ENCODE data around the gene BSDC1. TPM values are rescaled to one million over a fixed set of nuclear protein-coding genes. Genes with fewer than 3 reads are reported as not detected.
"Not testable (repeated sequence)": the region's sequence is repeated elsewhere in the genome, so short reads cannot be mapped to it uniquely, and the experiment has no call there.

The BSDC1 gene, protein sequence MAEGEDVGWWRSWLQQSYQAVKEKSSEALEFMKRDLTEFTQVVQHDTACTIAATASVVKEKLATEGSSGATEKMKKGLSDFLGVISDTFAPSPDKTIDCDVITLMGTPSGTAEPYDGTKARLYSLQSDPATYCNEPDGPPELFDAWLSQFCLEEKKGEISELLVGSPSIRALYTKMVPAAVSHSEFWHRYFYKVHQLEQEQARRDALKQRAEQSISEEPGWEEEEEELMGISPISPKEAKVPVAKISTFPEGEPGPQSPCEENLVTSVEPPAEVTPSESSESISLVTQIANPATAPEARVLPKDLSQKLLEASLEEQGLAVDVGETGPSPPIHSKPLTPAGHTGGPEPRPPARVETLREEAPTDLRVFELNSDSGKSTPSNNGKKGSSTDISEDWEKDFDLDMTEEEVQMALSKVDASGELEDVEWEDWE
- total RNA-seq (2021) (74.0 and 76.2 TPM in 2 replicates), Bru-seq, nascent RNA (percentile 83 among the genes with signal in this experiment), BruChase-seq, experiment 1, labeled RNA remaining after a 2-hour chase (percentile 85 among the genes with signal in this experiment), BruChase-seq, experiment 2, labeled RNA remaining after a 6-hour chase (percentile 84 among the genes with signal in this experiment)
- long read RNA-seq, full-length matches to known transcripts: 88 of 133 reads
- long read RNA-seq, partial matches to known transcripts: 28 of 133 reads
- long read RNA-seq, other reads (novel, unspliced or antisense): 17 of 133 reads

DNA sequence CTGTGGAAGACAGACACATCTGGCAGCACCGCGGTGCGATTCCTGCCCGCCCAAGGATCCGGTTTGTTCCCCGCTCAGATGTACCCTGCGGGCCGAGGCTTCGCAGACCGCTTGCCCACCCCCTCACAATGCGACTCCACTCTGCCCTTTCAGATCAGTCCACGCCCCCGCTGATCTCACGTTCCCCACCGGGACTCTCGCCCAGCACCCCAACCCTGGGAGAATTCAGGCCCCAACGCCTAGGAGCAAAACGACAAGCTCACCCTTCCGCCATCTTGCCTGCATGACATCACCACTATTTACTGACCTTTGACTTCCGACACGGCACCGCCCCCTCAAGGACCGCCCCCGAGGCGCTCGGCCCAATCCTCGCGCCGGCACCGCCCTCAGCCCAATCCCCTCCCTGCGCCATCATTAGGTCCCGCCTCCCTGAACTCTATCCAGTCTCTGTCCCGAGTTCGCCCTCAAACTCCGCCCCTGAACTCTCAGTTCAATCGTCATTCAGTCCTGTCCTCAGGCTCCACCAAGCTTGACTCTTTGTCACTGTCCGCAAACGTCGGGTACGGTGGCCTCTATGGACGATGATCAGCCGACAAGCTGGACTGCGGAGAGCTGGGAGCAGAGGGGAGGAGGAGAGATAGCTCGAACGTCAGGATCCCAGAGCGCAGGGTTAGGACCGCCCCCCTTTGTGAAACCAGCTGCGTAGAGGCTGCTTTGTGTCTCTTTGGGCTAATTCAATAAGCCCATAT, at the start of gene BSDC1:
BSDC1 (minus strand) TSS at position 301 of the 749 bp plus-strand sequence; CDS start at position 274, 27 bp downstream.
- H2AFZ ChIP-seq: peak within 1 kb of the TSS; percentile 98
- POLR2A ChIA-PET (ENCODE audit: unreplicated experiment): interaction anchor here (0.6 to 1.0 kb wide), 4 partner anchors 44 to 749 kb away, joined by 3 to 10 read pairs (median 8); partner anchors contain the start of genes IQCC, MARCKSL1 and PEF1
- H3K4me3 ChIP-seq: peak within 1 kb of the TSS; percentile 71
- BruUV-seq (replicated peaks): no TSS peak
- intact Hi-C loops (cut with micrococcal nuclease; ENCODE audit: unreplicated experiment): loop anchor here (1.0 to 10.0 kb wide), 3 partner anchors 62 to 423 kb away; partner anchors contain the start of genes EIF3I, S100PBP, TMEM234 and YARS1
- no peaks in the 10 kb centered on the region for H3K9me3 ChIP-seq (ENCODE audit: insufficient read depth, low read depth)
- H3K9me2 ChIP-seq (ENCODE audit: insufficient read depth): no peaks in the 10 kb centered on the region
- peaks cover 22% of the 10 kb centered on the region for H3K4me1 ChIP-seq (replicated peaks; ENCODE audit: insufficient read depth)
- H3F3A ChIP-seq (ENCODE audit: insufficient read depth, low read depth): peaks cover 7% of the 10 kb centered on the region; the same call in 1 of the 2 replicates
- H3K36me3 ChIP-seq (ENCODE audit: low read depth): peaks cover 11% of the 10 kb centered on the region; the same call in 1 of the 2 replicates
- peak within 1 kb of the TSS; percentile 59 for H3K27ac ChIP-seq
- CTCF ChIA-PET: no interaction called here
- H3K27me3 ChIP-seq (ENCODE audit: insufficient read depth, low read depth): no peaks in the 10 kb centered on the region
- H3K4me2 ChIP-seq: peak within 1 kb of the TSS; percentile 98
- peaks cover 38% of the 10 kb centered on the region for H3K79me2 ChIP-seq (ENCODE audit: low read depth)
- peaks cover 6% of the 10 kb centered on the region for H4K20me1 ChIP-seq (ENCODE audit: insufficient read depth)
- no peak for TF ChIP-seq EZH2 (IDR thresholded peaks at IDR 0.05; ENCODE audit: low read depth)
- TF ChIP-seq, protein P1, sequence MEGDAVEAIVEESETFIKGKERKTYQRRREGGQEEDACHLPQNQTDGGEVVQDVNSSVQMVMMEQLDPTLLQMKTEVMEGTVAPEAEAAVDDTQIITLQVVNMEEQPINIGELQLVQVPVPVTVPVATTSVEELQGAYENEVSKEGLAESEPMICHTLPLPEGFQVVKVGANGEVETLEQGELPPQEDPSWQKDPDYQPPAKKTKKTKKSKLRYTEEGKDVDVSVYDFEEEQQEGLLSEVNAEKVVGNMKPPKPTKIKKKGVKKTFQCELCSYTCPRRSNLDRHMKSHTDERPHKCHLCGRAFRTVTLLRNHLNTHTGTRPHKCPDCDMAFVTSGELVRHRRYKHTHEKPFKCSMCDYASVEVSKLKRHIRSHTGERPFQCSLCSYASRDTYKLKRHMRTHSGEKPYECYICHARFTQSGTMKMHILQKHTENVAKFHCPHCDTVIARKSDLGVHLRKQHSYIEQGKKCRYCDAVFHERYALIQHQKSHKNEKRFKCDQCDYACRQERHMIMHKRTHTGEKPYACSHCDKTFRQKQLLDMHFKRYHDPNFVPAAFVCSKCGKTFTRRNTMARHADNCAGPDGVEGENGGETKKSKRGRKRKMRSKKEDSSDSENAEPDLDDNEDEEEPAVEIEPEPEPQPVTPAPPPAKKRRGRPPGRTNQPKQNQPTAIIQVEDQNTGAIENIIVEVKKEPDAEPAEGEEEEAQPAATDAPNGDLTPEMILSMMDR (conservative IDR thresholded peaks at IDR 0.05): no peak
- peak; percentile 97 to 98 for DNase-seq

DNA sequence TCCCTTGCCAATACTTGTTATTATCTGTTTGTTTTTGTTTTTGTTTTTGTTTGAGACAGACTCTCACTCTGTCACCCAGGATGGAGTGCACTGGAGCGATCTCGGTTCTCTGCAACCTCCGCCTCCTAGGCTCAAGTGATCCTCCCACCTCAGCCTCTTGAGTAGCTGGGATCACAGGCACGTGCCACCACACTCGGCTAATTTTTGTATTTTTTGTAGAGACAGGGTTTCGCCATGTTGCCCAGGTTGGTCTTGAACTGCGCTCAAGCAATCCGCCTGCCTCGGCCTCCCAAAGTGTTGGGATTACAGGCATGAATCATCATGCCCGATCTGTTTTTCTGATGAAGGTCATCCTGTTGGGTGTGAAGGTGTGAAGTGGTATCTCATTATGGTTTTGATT, 47.2 kb upstream of the BSDC1 start:
- H3K36me3 ChIP-seq (ENCODE audit: low read depth); CTCF ChIA-PET; POLR2A ChIA-PET (ENCODE audit: unreplicated experiment); H2AFZ ChIP-seq; H3K4me1 ChIP-seq (replicated peaks; ENCODE audit: insufficient read depth); H3K9me2 ChIP-seq (ENCODE audit: insufficient read depth); H3K79me2 ChIP-seq (ENCODE audit: low read depth); H3K4me3 ChIP-seq; H3K4me2 ChIP-seq; H3K27ac ChIP-seq; DNase-seq; BruUV-seq (replicated peaks); H4K20me1 ChIP-seq (ENCODE audit: insufficient read depth); H3K9me3 ChIP-seq (ENCODE audit: insufficient read depth, low read depth); H3F3A ChIP-seq (ENCODE audit: insufficient read depth, low read depth): not testable (repeated sequence)
- intact Hi-C loops (cut with micrococcal nuclease; ENCODE audit: unreplicated experiment): loop anchor here (10.0 kb wide), 2 partner anchors 173 to 433 kb away; partner anchors contain the start of gene FNDC5
- H3K27me3 ChIP-seq (ENCODE audit: insufficient read depth, low read depth): peaks cover 30% of the 10 kb centered on the region

GRCh38 chr1:32438777-32439176, 44.5 kb upstream of the BSDC1 start:
- intact Hi-C loops (cut with micrococcal nuclease; ENCODE audit: unreplicated experiment); H3K9me3 ChIP-seq (ENCODE audit: insufficient read depth, low read depth); H3K9me2 ChIP-seq (ENCODE audit: insufficient read depth); H2AFZ ChIP-seq; H3K27ac ChIP-seq; H3K4me3 ChIP-seq; H4K20me1 ChIP-seq (ENCODE audit: insufficient read depth); BruUV-seq (replicated peaks); H3K79me2 ChIP-seq (ENCODE audit: low read depth); POLR2A ChIA-PET (ENCODE audit: unreplicated experiment); H3K4me2 ChIP-seq; CTCF ChIA-PET; DNase-seq; H3K36me3 ChIP-seq (ENCODE audit: low read depth); H3F3A ChIP-seq (ENCODE audit: insufficient read depth, low read depth); H3K4me1 ChIP-seq (replicated peaks; ENCODE audit: insufficient read depth): not testable (repeated sequence)
- peaks cover 32% of the 10 kb centered on the region for H3K27me3 ChIP-seq (ENCODE audit: insufficient read depth, low read depth)

All from PC-9 (cell line).